Astrocyte (in vitro differentiated cells and primary cell): ENCODE measurements around the gene TNFRSF1B. TPM values are rescaled to one million over a fixed set of nuclear protein-coding genes. Genes with fewer than 3 reads are reported as not detected.

Source experiments
- DNase-seq: peaks from one replicate; pipeline ENCODE4 v3.0.0-alpha.2; 2010; ENCODE audit warnings: low read depth
- FAIRE-seq: peaks from 2 replicates; lab custom pipeline; 2011; peaks lifted over from hg19 to GRCh38; lab: Jason Lieb, UNC
- H2AFZ ChIP-seq: 2 replicates; pipeline ENCODE4 v1.6.0; 2012; ENCODE audit warnings: low read depth, low read length, inconsistent platforms
- H3K27ac ChIP-seq: 2 replicates; pipeline ENCODE4 v1.5.1; 2011; ENCODE audit warnings: low read depth, low read length, inconsistent platforms
- H3K27me3 ChIP-seq: 2 replicates; pipeline ENCODE4 v1.6.0; 2011; ENCODE audit warnings: low read length, inconsistent platforms; ENCODE audit not compliant: insufficient read depth
- H3K36me3 ChIP-seq: 2 replicates; pipeline ENCODE4 v1.5.1; 2011; ENCODE audit warnings: low read length, inconsistent platforms; ENCODE audit not compliant: insufficient read depth
- H3K4me1 ChIP-seq: 2 replicates; pipeline ENCODE4 v1.5.1; 2011; ENCODE audit warnings: low read length, inconsistent platforms; ENCODE audit not compliant: insufficient read depth
- H3K4me2 ChIP-seq: 2 replicates; pipeline ENCODE4 v1.6.0; 2012; ENCODE audit warnings: low read length, inconsistent platforms
- H3K4me3 ChIP-seq: 2 replicates; pipeline ENCODE4 v1.5.1; 2011; ENCODE audit warnings: low read depth, mild to moderate bottlenecking, low read length, inconsistent platforms; ENCODE audit not compliant: insufficient read depth
- H3K79me2 ChIP-seq: 2 replicates; pipeline ENCODE4 v1.6.0; 2012; ENCODE audit warnings: mild to moderate bottlenecking, low read length, inconsistent platforms; ENCODE audit not compliant: insufficient read depth
- H3K9ac ChIP-seq: 2 replicates; pipeline ENCODE4 v1.6.0; 2012; ENCODE audit warnings: mild to moderate bottlenecking, low read length, inconsistent platforms
- H3K9me3 ChIP-seq: 2 replicates; pipeline ENCODE4 v1.5.1; 2012; ENCODE audit warnings: low read depth, mild to moderate bottlenecking, low read length, inconsistent platforms; ENCODE audit not compliant: insufficient read depth
- H4K20me1 ChIP-seq: 2 replicates; pipeline ENCODE4 v1.6.0; 2012; ENCODE audit warnings: low read length, inconsistent platforms; ENCODE audit not compliant: insufficient read depth
- H3K27ac Mint-ChIP-seq: one replicate; pipeline ENCODE4 v1.8.0; 2021; ENCODE audit warnings: mild to moderate bottlenecking, mixed read lengths; ENCODE audit not compliant: unreplicated experiment
- H3K27me3 Mint-ChIP-seq: one replicate; pipeline ENCODE4 v1.8.0; 2021; ENCODE audit warnings: low read depth, mixed read lengths; ENCODE audit not compliant: unreplicated experiment
- H3K36me3 Mint-ChIP-seq: one replicate; pipeline ENCODE4 v1.8.0; 2021; ENCODE audit warnings: low read depth, mixed read lengths; ENCODE audit not compliant: unreplicated experiment
- H3K4me1 Mint-ChIP-seq: one replicate; pipeline ENCODE4 v1.8.0; 2021; ENCODE audit warnings: low read depth, mixed read lengths; ENCODE audit not compliant: unreplicated experiment
- H3K4me3 Mint-ChIP-seq: one replicate; pipeline ENCODE4 v1.8.0; 2021; ENCODE audit warnings: mild to moderate bottlenecking, moderate library complexity, mixed read lengths; ENCODE audit not compliant: unreplicated experiment
- H3K9me3 Mint-ChIP-seq: one replicate; pipeline ENCODE4 v1.8.0; 2021; ENCODE audit warnings: mild to moderate bottlenecking, mixed read lengths; ENCODE audit not compliant: unreplicated experiment
- EZH2 ChIP-seq: IDR thresholded peaks from 2 replicates; pipeline ENCODE4 v1.6.1; 2012; ENCODE audit warnings: mild to moderate bottlenecking, low read length, inconsistent platforms; ENCODE audit not compliant: insufficient read depth
- total RNA-seq: library from RNA; stranded (reverse); gene quantifications from 2 replicates; pipeline ENCODE4 v1.2.1, GENCODE V29; 2021
- TF ChIP-seq, protein P1 (sequence below): IDR thresholded peaks from 2 replicates; pipeline ENCODE4 v1.5.1; 2011; ENCODE audit warnings: low read depth, mild to moderate bottlenecking, inconsistent platforms, low read length, moderate library complexity; ENCODE audit not compliant: insufficient read depth

Gene TNFRSF1B
- total RNA-seq, 1 donor from 2014 or later: 0.09 TPM

DNA sequence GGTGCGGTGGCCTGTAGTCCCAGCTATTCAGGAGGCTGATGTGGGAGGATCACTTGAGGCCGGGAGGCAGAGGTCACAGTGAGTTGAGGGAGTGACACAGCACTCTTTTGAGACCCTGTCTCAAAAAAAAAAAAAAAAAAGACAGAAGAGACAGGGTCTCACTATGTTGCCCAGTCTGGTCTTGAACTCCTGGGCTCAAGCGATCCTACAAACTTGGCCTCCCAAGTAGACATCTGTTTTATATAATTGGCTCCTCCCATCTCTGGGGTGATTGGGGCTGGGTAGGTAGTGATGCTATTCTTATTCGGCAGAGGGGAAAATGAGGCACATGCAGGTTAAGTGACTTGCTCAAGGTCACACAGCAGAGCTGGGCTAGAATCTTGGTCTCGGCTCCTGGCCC, 39.4 kb downstream of the TNFRSF1B start:
- no peaks in the 10 kb centered on the region for H3K9me3 Mint-ChIP-seq
- no peak overlapping the region for H3K9ac ChIP-seq
- H3K36me3 Mint-ChIP-seq: peaks cover 3% of the 10 kb centered on the region

DNA sequence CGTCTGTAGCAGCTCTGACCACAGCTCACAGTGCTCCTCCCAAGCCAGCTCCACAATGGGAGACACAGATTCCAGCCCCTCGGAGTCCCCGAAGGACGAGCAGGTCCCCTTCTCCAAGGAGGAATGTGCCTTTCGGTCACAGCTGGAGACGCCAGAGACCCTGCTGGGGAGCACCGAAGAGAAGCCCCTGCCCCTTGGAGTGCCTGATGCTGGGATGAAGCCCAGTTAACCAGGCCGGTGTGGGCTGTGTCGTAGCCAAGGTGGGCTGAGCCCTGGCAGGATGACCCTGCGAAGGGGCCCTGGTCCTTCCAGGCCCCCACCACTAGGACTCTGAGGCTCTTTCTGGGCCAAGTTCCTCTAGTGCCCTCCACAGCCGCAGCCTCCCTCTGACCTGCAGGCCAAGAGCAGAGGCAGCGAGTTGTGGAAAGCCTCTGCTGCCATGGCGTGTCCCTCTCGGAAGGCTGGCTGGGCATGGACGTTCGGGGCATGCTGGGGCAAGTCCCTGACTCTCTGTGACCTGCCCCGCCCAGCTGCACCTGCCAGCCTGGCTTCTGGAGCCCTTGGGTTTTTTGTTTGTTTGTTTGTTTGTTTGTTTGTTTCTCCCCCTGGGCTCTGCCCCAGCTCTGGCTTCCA, 40.1 kb downstream of the TNFRSF1B start:
- H3K36me3 Mint-ChIP-seq: peaks cover 3% of the 10 kb centered on the region
- no peak overlapping the region for H3K4me3 Mint-ChIP-seq
- Histone ChIP-seq H3K36me3 (no peaks in the 10 kb centered on the region), H3K9ac (no peak overlapping the region), H3K79me2 (no peaks in the 10 kb centered on the region), H3K4me3 (no peak overlapping the region), H2AFZ (no peak overlapping the region), H3K4me2 (no peak overlapping the region), H3K27ac (no peak overlapping the region), H3K27me3 (peaks cover 2% of the 10 kb centered on the region), H3K4me1 (peaks cover 3% of the 10 kb centered on the region), H3K9me3 (no peaks in the 10 kb centered on the region), H4K20me1 (no peaks in the 10 kb centered on the region)
- TF ChIP-seq, protein P1, sequence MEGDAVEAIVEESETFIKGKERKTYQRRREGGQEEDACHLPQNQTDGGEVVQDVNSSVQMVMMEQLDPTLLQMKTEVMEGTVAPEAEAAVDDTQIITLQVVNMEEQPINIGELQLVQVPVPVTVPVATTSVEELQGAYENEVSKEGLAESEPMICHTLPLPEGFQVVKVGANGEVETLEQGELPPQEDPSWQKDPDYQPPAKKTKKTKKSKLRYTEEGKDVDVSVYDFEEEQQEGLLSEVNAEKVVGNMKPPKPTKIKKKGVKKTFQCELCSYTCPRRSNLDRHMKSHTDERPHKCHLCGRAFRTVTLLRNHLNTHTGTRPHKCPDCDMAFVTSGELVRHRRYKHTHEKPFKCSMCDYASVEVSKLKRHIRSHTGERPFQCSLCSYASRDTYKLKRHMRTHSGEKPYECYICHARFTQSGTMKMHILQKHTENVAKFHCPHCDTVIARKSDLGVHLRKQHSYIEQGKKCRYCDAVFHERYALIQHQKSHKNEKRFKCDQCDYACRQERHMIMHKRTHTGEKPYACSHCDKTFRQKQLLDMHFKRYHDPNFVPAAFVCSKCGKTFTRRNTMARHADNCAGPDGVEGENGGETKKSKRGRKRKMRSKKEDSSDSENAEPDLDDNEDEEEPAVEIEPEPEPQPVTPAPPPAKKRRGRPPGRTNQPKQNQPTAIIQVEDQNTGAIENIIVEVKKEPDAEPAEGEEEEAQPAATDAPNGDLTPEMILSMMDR: no peak
- TF ChIP-seq EZH2: no peak
- peaks cover 24% of the 10 kb centered on the region for H3K27me3 Mint-ChIP-seq
- H3K27ac Mint-ChIP-seq: no peak overlapping the region
- H3K4me1 Mint-ChIP-seq: no peaks in the 10 kb centered on the region
- FAIRE-seq (no peak), DNase-seq (no peak)
- no peaks in the 10 kb centered on the region for H3K9me3 Mint-ChIP-seq

More for the DNA sequence above, 39.4 kb downstream of the TNFRSF1B start:
- TF ChIP-seq EZH2: no peak
- TF ChIP-seq, protein P1: no peak
- Histone ChIP-seq H3K79me2 (no peaks in the 10 kb centered on the region), H4K20me1 (no peaks in the 10 kb centered on the region), H3K9me3 (no peaks in the 10 kb centered on the region), H3K4me3 (no peak overlapping the region), H3K27ac (no peak overlapping the region), H3K4me1 (peaks cover 3% of the 10 kb centered on the region), H3K27me3 (peaks cover 2% of the 10 kb centered on the region), H3K4me2 (no peak overlapping the region), H2AFZ (no peak overlapping the region), H3K36me3 (no peaks in the 10 kb centered on the region)
- DNase-seq (no peak), FAIRE-seq (no peak)
- Mint-ChIP-seq H3K4me3 (no peak overlapping the region), H3K4me1 (no peaks in the 10 kb centered on the region), H3K27ac (no peak overlapping the region), H3K27me3 (peaks cover 21% of the 10 kb centered on the region)

DNA sequence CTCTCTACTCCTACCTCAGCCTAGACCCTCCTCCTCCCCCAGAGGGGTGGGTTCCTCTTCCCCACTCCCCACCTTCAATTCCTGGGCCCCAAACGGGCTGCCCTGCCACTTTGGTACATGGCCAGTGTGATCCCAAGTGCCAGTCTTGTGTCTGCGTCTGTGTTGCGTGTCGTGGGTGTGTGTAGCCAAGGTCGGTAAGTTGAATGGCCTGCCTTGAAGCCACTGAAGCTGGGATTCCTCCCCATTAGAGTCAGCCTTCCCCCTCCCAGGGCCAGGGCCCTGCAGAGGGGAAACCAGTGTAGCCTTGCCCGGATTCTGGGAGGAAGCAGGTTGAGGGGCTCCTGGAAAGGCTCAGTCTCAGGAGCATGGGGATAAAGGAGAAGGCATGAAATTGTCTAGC, 41.5 kb downstream of the TNFRSF1B start:
- H3K27ac Mint-ChIP-seq: no peak overlapping the region
- Histone ChIP-seq H3K4me1 (peaks cover 3% of the 10 kb centered on the region), H3K79me2 (no peaks in the 10 kb centered on the region), H3K9ac (no peak overlapping the region), H3K27me3 (peaks cover 2% of the 10 kb centered on the region), H3K4me2 (no peak overlapping the region), H2AFZ (no peak overlapping the region), H4K20me1 (no peaks in the 10 kb centered on the region), H3K27ac (no peak overlapping the region), H3K36me3 (no peaks in the 10 kb centered on the region), H3K9me3 (no peaks in the 10 kb centered on the region), H3K4me3 (no peak overlapping the region)
- peaks cover 32% of the 10 kb centered on the region for H3K27me3 Mint-ChIP-seq
- TF ChIP-seq EZH2: no peak
- TF ChIP-seq, protein P1: no peak
- FAIRE-seq: no peak
- DNase-seq: no peak
- H3K9me3 Mint-ChIP-seq: peaks cover 2% of the 10 kb centered on the region
- H3K4me3 Mint-ChIP-seq: no peak overlapping the region
- H3K4me1 Mint-ChIP-seq: no peaks in the 10 kb centered on the region
- H3K36me3 Mint-ChIP-seq: peaks cover 3% of the 10 kb centered on the region
